ENCODE results near the gene RPS25. TPM values are rescaled to one million over a fixed set of nuclear protein-coding genes. Genes with fewer than 3 reads are reported as not detected.

The RPS25 gene
- total and polyA plus RNA-seq, 12 donors, result 743 to 1,607 (median 838) TPM

DNA sequence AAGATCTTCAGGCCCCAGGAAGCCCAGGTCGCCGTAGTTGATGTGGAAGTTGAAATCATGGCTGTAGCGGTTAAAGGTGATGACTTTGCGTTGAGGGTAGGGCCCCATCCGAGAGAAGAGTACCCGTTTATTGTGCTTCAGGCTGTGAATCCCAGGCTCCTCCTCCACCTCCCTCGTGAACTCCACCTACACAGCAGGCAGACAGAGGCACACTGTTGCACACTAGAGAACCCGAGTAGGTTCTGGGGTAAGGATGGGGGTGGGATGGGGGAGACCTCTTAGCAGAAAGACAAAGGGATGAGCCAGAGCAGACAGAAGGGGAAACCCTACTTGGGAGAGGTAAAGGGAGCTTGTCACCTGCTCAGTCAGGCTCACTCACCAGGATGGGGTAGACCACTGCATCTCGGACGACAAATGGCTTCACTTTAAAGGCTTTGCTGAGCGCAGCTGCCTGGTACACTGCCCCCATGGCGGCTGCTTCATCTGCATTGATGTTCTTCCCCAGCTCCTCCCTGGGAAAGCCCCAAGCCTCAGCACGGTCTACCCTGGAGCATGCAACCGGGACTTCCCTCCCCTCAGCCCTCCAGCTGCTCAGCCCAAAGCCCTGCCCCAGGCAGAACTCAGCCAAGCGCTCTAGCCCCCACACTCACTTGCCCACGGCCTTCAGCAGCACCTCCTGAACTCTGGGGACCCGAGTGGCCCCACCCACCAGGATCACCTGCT is 33.5 kb upstream of the RPS25 start:
- Histone ChIP-seq H3K27me3 (no peaks in the 10 kb centered on the region), H3K36me3 (peaks cover 7 to 89% (median 80%) of the 10 kb centered on the region in 9 donors), H3K27ac (no peak overlapping the region), H3K4me3 (no peak overlapping the region), H3K4me1 (peaks cover 10 to 19% (median 14%) of the 10 kb centered on the region in 9 donors), H3K9me3 (no peaks in the 10 kb centered on the region)
- TF ChIP-seq, protein P1, sequence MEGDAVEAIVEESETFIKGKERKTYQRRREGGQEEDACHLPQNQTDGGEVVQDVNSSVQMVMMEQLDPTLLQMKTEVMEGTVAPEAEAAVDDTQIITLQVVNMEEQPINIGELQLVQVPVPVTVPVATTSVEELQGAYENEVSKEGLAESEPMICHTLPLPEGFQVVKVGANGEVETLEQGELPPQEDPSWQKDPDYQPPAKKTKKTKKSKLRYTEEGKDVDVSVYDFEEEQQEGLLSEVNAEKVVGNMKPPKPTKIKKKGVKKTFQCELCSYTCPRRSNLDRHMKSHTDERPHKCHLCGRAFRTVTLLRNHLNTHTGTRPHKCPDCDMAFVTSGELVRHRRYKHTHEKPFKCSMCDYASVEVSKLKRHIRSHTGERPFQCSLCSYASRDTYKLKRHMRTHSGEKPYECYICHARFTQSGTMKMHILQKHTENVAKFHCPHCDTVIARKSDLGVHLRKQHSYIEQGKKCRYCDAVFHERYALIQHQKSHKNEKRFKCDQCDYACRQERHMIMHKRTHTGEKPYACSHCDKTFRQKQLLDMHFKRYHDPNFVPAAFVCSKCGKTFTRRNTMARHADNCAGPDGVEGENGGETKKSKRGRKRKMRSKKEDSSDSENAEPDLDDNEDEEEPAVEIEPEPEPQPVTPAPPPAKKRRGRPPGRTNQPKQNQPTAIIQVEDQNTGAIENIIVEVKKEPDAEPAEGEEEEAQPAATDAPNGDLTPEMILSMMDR (IDR thresholded peaks at IDR 0.05), result no peak
- 85 to 86% methylated on average over 17 of the region's 17 CpGs for WGBS, 2 donors
- intact Hi-C loops (cut with DNase I), result no loop called here
- ATAC-seq (no peak), DNase-seq (no peak)

DNA sequence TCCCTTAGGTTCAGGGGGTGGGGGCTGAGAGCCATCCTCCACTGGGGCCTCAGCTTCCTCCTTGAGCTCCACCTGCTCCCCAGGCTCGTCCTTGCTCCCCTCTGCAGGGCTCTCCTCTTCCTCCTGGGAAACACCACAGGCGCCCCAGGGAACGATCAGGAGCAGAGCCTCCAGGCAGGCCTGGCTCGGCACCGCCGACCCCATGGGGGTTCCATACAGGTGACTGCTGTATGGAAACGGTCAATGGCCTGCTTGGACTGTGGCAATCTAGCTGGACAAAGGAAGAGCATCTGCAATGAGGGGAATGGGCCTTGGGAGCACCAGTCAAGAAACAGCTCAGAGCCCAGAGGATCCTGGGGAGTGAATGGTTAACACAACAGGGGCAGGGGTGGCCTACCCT is 30.9 kb upstream of the RPS25 start:
- Histone ChIP-seq H3K36me3 (peaks cover 7 to 100% (median 89%) of the 10 kb centered on the region in 9 donors), H3K27ac (no peak overlapping the region), H3K9me3 (no peaks in the 10 kb centered on the region), H3K4me1 (no peaks in the 10 kb centered on the region), H3K4me3 (no peak overlapping the region), H3K27me3 (no peaks in the 10 kb centered on the region)
- TF ChIP-seq, protein P1 (IDR thresholded peaks at IDR 0.05), result no peak
- ATAC-seq, result no peak
- no peak for DNase-seq
- intact Hi-C loops (cut with DNase I), result no loop called here
- WGBS, 2 donors, result 91 to 92% methylated on average over 7 of the region's 7 CpGs

DNA sequence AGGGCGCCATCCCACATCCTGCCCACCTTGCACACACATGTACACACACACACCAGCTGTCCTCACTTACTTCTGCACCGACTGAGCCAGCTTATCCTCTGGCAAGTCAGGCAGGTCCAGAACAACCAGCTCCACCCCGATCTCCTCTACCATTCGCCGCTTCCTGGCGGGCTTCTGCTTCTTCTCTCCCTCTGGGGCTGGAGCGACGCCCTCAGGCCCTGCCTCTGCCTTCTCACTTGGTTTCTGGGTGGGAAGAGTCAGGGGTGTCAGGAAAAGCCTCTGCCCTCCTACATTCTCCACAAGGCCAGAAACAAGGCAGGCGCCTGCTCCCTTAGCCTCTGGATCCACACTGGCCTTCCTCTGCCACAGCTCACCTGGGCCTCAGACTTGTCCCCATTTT is 30.5 kb upstream of the RPS25 start:
- Histone ChIP-seq H3K9me3 (no peaks in the 10 kb centered on the region), H3K27me3 (no peaks in the 10 kb centered on the region), H3K4me3 (no peak overlapping the region), H3K27ac (no peak overlapping the region), H3K36me3 (peaks cover 7 to 96% (median 85%) of the 10 kb centered on the region in 9 donors), H3K4me1 (no peaks in the 10 kb centered on the region)
- WGBS, 2 donors, result 89 to 94% methylated on average over 9 of the region's 9 CpGs
- TF ChIP-seq, protein P1 (IDR thresholded peaks at IDR 0.05), result no peak
- DNase-seq (no peak), ATAC-seq (no peak)
- intact Hi-C loops (cut with DNase I), result no loop called here

GRCh38 chr11:119047205-119047604 is 29.1 kb upstream of the RPS25 start:
- H3K27ac ChIP-seq, result no peak overlapping the region
- WGBS, 2 donors, result 97% methylated on average over 6 of the region's 6 CpGs
- no peaks in the 10 kb centered on the region for H3K4me1 ChIP-seq
- no peaks in the 10 kb centered on the region for H3K27me3 ChIP-seq
- DNase-seq (no peak), ATAC-seq (no peak)
- no peak overlapping the region for H3K4me3 ChIP-seq
- H3K9me3 ChIP-seq, result no peaks in the 10 kb centered on the region
- TF ChIP-seq, protein P1 (IDR thresholded peaks at IDR 0.05), result no peak
- intact Hi-C loops (cut with DNase I), result no loop called here
- H3K36me3 ChIP-seq, result peaks cover 7 to 81% (median 72%) of the 10 kb centered on the region in 9 donors

Measured in heart right ventricle (tissue), 16 donors.